HT1080 (cell line): ENCODE results near the gene PDIA5. TPM values are rescaled to one million over a fixed set of nuclear protein-coding genes. Genes with fewer than 3 reads are reported as not detected.
A peak's percentile ranks its signal among the peaks of the same experiment; 100 is the strongest.

Source experiments
- DNase-seq: peaks from one replicate; pipeline ENCODE4 v3.0.0-alpha.2; 2015; ENCODE audit warnings: low read depth
- total RNA-seq: library from RNA; depleted of rRNA; stranded (reverse); fragments of >200 nt; shearing (Covaris generic); gene quantifications from 2 replicates; pipeline ENCODE4 v1.2.3, GENCODE V29; 2014

Gene PDIA5
- total RNA-seq, 1 experiment from 2014 or later: 47.5 TPM

DNA sequence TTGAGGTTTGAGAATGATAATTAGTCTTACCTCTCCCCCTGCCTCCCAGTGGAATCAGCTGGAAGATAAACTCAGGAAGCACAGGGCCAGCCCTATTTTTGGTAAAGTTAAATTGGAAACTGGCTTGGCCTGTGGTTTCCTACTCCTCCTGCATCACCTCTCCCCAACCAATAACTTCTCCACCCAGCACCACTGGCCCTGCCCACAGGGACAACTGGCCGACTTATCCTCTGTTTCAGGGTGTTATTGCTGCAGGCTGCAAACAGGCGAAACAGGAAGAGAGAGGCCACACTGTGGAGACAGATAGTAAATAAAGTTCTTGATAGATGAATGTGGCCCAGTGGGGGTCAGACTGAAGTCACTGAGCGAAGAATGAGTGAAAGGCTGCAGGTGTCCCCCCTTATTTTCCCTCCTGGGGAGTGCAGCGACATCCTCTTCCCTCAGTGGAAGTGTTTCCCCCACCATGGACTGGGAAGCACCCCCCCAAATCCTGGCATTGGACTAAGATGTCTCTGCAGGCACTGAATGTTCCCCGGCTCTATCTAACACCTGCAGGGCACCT lies 47.1 kb downstream of the PDIA5 start:
- no peak for DNase-seq

DNA sequence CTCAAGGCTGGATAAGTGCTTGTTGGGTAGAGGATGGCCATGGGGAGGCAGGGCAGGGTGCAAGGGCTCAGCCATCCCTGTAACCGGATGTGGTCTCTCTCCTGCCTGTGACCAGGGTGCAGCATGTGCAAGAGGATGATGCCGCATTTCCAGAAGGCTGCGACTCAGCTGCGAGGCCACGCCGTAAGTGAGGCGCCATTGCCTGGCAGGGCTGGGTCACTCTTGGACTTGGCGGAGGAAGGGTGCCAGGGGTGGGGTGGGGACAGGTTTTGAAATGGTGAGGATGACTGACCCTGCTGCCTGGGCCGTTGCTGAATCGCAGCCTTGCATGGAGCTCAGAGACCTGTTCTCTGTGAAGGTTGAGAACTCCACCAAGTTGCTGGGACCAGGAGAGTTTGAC lies 49.3 kb downstream of the PDIA5 start:
- DNase-seq: peak; percentile 41

DNA sequence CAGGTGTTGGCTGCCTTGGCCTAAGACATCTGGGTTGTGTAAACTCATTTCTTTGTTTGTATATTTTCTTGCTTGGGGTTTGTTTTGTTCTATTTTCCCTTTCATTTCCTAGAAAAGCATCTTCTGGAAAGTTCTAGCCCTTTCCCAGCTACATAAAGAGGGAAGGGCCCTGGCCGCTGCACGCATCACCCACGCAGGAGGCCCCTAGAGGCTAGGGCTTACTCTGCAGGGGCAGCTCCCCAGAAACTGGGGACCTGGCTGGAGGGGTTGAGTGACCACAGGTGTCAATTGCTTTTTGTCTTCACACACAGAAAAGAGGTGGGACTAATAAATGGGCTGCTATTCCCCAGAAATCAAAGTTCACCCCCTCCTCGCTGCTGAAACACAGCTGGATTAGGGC lies 52.6 kb downstream of the PDIA5 start:
- DNase-seq: no peak

- no peak for DNase-seq
Observed at GRCh38 chr3:123119802-123120201, 53.0 kb downstream of the PDIA5 start.

DNA sequence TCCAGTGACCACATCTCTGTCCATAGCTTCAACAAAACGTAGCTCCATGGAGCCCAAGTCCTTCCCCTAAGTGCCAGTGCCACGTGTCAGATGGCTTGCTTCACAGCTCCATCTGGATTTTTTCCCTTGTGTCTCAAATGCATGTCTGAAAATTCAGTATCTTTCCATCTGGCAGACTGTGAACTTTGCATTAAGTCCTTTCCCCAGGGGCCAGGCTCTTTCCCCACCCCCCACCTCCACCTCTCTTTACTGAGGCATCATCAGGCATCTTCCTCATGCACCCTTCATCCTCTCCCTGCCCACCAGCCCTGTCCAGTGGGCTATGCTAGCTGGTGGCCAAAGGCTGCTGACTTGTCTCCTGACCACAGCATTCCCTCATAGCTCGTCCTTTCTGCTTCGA lies 53.7 kb downstream of the PDIA5 start:
- DNase-seq: no peak

GRCh38 chr3:123122057-123122456 lies 55.2 kb downstream of the PDIA5 start:
- no peak for DNase-seq

- no peak for DNase-seq
Observed at GRCh38 chr3:123122525-123123315, 55.9 kb downstream of the PDIA5 start.

DNA sequence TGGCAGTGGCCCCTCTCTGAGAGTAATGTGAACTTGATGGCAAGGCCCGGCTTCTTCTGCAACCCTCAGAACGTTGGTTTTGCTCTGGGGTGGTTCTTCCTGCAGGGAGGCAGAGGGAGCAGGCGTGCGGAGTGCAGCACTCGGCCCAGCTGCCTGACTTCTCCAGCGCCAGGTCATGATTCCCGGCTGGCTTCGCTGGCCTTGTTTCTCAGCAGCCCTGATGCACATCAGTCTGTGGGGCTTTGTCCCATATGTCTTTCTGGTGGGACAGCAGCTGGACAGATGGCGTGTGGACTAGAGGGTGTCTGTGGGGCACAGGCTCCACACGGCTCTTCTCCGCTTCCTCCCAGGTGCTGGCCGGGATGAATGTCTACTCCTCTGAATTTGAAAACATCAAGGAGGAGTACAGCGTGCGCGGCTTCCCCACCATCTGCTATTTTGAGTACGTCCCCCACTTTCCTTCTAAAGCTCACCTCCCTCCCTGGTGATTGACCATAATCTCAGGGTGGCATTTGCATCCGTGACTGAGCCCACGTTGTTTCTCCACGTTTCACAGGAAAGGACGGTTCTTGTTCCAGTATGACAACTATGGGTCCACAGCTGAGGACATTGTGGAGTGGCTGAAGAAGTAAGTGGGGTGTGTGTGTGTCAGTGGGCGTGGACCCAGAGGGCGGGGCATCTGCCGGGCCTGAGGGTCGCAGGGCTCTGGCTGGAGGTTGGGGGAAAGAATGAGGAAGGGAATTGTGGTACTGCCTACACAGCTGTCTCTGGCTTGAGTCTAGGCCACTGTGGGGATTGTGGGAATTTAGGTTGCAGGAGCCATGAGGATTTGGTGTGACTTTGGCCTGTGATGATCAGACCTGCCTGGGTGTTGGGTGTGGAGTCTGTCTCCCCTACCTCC lies 57.1 kb downstream of the PDIA5 start:
- DNase-seq: no peak

GRCh38 chr3:123124971-123125370 lies 58.1 kb downstream of the PDIA5 start:
- no peak for DNase-seq

DNA sequence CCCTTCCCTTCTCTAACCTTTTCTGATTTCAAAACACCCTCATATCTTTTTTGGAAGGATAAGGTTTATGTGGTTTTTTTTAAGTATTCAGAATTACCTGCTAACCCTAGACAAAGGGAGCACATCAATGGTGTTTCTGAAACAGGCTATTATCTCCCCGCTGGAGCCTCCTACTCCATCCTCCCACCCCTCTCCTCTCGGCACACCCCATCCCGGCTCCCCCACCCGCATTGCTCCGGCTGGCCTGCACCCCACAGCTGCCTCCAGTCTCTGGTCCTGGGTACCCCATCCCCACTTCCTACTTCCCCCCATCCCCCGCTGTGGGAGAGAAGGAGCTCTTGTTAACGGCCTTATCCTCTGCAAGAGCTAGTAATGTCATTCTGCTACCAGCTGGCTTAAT lies 59.2 kb downstream of the PDIA5 start:
- DNase-seq: no peak

DNA sequence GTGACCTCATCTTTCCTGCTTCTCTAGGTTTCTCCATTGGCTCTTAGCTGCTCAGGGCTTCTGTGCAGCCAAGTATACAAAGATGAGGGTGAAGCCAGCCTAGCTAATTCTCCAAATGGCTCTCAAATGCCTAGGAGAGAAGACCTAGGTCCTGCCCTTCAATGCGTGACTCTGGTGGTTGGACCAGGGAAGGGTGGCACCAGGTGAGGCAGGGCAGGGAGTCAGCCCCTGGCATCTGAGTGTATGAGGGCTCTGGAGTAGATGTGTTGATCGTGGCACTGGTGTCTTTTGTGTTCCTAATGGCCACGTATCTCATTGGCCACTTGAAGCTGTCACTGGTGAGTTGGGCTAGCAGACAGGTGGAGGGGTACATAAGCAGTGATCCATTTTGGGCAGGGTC lies 59.8 kb downstream of the PDIA5 start:
- no peak for DNase-seq

DNA sequence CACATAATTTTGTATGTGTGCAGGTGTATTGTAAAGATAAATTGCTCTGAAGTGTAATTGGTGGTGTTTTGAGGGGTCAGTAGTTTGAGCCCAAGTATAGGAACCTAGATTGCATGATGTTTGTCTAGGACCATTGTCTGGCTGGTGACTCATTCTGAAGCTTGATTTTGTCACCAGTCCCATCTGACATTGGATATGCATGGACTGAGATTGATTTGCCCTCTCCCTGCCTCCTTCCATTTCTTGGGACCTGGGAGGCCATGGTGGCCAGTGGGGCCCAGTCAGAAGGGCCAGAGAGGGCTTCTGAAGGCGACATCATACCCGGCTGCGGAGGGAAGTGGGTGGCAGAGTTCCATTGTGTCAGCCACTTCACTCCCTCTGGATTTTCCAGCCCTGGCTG lies 62.3 kb downstream of the PDIA5 start:
- DNase-seq: no peak

DNA sequence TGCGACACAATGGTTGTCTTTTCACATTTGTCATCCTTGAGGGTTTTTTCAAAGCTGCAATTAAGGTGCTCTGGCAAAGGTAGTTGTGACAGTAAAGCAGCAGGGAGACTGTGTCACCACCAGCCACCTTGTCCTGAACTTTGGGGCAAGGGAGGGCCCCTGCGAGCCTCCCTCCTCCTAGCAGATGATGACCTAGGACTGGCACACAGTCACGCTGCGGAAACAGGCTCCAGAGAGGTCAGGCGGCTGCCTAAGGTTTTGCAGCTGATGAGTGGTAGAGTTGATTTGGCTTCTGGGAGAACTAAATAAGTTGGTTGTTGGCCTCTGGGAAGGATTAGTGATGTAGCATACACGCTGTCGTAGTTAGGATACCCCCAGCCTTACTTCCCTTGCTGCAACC lies 62.7 kb downstream of the PDIA5 start:
- DNase-seq: no peak

DNA sequence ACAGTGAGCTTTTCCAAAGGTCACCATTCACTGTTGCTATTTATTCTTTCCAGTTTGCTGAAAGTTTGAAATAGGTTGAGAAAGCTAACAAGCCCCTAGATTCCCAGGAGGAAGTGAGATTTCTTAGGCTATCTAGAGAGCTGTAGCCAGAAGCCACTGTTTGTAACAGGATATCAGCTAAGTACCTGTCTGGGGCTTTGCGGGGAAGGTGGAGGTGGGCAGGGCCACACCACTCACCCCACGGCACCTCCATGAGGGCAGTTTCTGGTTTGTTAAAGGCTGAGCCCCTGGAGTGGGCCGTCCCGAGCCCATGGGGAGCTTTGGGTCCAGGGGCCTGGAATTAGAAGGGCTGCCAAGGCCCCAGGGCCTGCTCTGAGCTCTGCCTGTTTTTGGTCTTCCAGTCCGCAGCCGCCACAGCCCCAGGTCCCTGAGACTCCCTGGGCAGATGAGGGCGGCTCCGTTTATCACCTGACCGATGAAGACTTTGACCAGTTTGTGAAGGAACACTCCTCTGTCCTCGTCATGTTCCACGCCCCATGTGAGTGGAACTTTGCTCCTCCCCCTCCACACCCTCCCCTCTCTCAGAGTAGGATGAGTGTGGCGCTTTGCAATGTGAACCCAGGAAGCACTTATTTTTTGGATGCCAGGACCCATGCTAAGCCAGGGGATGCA lies 63.4 kb downstream of the PDIA5 start:
- DNase-seq: no peak

GRCh38 chr3:123134671-123135070 lies 67.8 kb downstream of the PDIA5 start:
- no peak for DNase-seq

GRCh38 chr3:123137001-123137400 lies 70.2 kb downstream of the PDIA5 start:
- no peak for DNase-seq

DNA sequence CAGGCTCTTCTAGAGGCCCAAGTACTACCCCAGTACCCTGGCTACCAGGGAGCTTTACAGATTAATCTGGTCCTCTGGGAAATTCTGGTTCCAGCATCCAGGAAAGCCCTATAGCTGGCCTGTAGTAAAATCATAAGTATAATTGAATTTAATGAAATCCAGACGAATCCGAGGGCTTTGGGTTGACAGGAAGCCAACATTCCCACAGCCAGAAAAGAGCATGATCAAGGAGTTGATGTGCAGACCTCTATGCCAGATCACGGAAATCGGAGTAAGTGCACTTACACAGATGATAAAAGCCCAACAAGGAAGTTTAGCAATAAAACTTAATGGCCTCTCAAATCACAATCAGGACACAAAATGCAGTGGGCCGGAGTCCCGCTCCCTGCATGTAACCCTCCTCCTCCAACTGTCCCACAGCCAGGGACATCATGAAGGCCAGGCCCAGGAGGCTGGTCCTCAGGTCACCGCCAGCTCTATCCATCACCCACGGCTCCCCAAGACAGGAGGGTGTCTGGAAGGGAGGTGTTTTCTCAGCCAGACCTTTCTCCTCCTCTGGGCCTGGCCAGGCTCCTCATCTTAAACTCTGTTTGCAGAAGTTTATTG lies 72.1 kb downstream of the PDIA5 start:
- DNase-seq: no peak

- DNase-seq: no peak
Observed at GRCh38 chr3:123139522-123139921, 72.7 kb downstream of the PDIA5 start.

- no peak for DNase-seq
Observed at GRCh38 chr3:123140550-123140949, 73.7 kb downstream of the PDIA5 start.

GRCh38 chr3:123141276-123141675 lies 74.5 kb downstream of the PDIA5 start:
- DNase-seq: no peak
